Right lobe of liver (tissue), 4 donors: ENCODE data around the gene MSH3.

Experiments used
- POLR2A ChIP-seq: fragments of 450-650 bp; IDR thresholded peaks from one replicate; pipeline ENCODE4 v1.6.1; 2017; ENCODE audit warnings: antibody characterized with exemption, mild to moderate bottlenecking
- TF ChIP-seq, protein P1 (sequence below), 4 donors: fragments of 200-600 bp in 3 of 4; fragments of 450-650 bp in 1 of 4; IDR thresholded peaks; one replicate each; pipeline versions ENCODE4 v1.5.1 to v1.8.0; 2016 to 2022; ENCODE audit warnings: antibody characterized with exemption in 4 of 4, mild to moderate bottlenecking in 2 of 4
- donor health status: DM: no; HTN: no; CAD: no.
- donor health status: DM: no; HTN: no; CAD: no.
- donor health status: DM: no; HTN: yes; CAD: no.

- TF ChIP-seq, protein P1, sequence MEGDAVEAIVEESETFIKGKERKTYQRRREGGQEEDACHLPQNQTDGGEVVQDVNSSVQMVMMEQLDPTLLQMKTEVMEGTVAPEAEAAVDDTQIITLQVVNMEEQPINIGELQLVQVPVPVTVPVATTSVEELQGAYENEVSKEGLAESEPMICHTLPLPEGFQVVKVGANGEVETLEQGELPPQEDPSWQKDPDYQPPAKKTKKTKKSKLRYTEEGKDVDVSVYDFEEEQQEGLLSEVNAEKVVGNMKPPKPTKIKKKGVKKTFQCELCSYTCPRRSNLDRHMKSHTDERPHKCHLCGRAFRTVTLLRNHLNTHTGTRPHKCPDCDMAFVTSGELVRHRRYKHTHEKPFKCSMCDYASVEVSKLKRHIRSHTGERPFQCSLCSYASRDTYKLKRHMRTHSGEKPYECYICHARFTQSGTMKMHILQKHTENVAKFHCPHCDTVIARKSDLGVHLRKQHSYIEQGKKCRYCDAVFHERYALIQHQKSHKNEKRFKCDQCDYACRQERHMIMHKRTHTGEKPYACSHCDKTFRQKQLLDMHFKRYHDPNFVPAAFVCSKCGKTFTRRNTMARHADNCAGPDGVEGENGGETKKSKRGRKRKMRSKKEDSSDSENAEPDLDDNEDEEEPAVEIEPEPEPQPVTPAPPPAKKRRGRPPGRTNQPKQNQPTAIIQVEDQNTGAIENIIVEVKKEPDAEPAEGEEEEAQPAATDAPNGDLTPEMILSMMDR (IDR thresholded peaks at IDR 0.05), result no peak
- TF ChIP-seq POLR2A, result no peak
These were observed 39.1 kb upstream of the MSH3 start for GRCh38 chr5:80615266-80615914.
